GM19240 (cell line): ENCODE results near the gene FAM89B.
"Not testable (repeated sequence)": the region's sequence is repeated elsewhere in the genome, so short reads cannot be mapped to it uniquely, and the experiment has no call there.

ENCODE experiments used
- DNase-seq: peaks from one replicate; pipeline ENCODE4 v3.0.0; 2011; ENCODE audit warnings: low spot score; ENCODE audit not compliant: insufficient read length

Gene FAM89B

GRCh38 chr11:65556470-65557279, 15.7 kb upstream of the FAM89B start:
- no peak for DNase-seq

- DNase-seq, result no peak
Observed at GRCh38 chr11:65557280-65558001, 14.9 kb upstream of the FAM89B start.

GRCh38 chr11:65558002-65558929, 14.1 kb upstream of the FAM89B start, which contains the start of gene LTBP3:
LTBP3 (minus strand) TSS chr11:65558359; CDS start chr11:65557959, 400 bp downstream.
- no peak for DNase-seq

GRCh38 chr11:65558930-65559509, 13.3 kb upstream of the FAM89B start:
- DNase-seq, result no peak

- no peak for DNase-seq
Observed at GRCh38 chr11:65559535-65559934, 12.8 kb upstream of the FAM89B start.

- no peak for DNase-seq
Observed at GRCh38 chr11:65559951-65560537, 12.3 kb upstream of the FAM89B start.

DNA sequence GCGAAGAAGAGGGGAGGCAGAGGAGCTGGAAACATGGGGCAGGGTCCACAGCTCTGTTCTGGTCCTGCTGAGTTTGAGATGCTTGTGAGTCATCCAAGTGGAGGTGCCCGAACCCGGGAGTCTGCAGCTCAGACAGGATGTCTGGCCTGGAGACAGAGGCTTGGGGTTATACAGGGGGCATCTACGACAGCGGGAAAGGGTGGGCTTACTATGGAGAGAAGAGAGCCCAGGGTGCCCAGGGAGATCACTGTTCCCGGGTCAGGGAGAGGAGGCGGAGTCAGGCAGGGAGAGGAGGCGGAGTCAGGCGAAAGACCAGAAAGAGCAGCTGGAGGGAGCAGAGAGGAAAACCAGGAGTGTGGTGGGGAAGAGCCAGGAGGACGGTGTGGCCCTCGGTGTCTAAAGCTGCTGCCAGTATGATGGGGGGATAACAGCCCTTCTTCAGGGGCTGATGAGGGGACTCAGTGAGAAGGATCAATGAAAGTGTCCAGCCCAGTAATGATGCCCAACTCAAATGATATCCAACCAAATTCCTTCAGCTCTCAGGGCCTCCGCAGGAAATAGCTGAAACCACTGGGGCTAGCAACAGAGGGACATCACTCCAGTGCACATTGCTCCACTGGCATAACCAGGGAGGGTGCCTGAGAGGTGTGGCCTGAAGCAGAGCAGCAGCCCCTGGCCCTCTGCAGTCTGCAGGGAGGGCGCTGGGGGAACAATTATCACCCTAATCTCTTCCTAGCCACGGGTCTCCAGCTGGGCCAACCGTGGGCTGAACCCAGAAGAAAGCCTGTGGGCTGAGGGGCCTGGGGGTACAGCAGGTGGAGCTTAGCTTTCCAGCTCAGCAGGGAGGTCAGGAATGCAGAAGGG, 11.6 kb upstream of the FAM89B start:
- no peak for DNase-seq

DNA sequence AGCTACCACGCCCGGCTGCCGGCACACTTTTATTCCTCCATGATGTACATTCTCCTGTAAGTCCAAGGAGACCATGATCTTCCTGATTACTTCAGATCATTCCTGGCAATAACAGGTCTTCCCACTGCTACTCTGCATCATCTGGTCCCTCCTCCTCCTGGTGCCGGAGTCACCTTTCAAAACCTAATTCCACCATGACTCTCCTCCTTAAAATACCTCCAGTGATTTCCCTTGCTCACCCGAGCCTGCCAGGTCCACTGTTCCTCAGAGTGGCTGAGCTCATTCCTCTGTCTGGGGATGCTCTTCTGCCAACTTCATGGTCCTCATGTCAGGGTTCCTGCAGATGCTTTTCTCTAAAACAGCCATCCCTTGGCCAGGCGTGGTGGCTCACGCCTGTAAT, 10.3 kb upstream of the FAM89B start:
- DNase-seq, result no peak

GRCh38 chr11:65562788-65563187, 9.6 kb upstream of the FAM89B start:
- DNase-seq, result no peak

- DNase-seq, result no peak
Observed at GRCh38 chr11:65563601-65564000, 8.7 kb upstream of the FAM89B start.

GRCh38 chr11:65564879-65565559, 7.3 kb upstream of the FAM89B start:
- DNase-seq, result not testable (repeated sequence)

DNA sequence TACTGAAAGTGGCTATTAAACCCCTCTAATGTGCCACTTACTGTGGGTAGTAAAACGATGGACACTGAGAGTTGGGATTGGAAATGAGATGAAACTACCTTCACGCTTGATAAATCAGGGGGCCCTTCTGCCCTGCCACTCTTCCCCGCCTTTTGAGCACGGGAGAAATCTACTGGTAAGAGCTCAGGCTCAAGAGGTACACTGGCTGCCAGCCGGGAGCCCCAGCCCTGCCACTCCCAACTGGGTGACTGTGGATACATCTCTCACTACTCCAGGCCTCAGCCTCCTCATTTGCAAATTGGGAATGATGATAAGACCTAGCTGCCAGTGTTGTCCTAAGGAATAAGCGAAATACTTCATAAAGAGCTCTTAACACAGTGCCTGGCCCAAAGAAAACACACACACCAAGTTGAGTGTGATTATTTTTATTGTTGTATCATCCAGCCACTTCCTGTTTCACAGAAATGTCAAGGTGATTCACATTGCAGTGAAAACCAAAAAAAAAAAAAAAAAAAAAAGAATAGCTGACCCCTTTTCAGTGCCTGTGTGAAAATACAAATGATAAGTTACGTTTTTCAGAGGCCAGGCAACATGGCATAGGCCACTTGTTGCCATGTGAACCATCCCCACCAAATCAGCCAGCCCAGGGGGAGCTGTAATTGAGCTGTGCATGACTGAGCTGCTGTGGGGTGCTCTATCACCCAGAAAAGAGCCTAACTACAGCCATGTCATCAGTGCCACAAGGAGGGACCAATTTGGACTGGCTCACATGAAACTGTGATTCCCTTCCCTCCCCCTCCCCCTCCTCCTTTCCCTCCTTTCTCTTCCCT, 6.5 kb upstream of the FAM89B start:
- no peak for DNase-seq

- no peak for DNase-seq
Observed at GRCh38 chr11:65569164-65569972, 3.0 kb upstream of the FAM89B start.

GRCh38 chr11:65569973-65570918, 2.1 kb upstream of the FAM89B start, which contains the start of gene ZNRD2:
ZNRD2 (plus strand) TSS chr11:65570477; CDS start chr11:65570492, 15 bp downstream.
- peak; percentile 98 for DNase-seq

DNA sequence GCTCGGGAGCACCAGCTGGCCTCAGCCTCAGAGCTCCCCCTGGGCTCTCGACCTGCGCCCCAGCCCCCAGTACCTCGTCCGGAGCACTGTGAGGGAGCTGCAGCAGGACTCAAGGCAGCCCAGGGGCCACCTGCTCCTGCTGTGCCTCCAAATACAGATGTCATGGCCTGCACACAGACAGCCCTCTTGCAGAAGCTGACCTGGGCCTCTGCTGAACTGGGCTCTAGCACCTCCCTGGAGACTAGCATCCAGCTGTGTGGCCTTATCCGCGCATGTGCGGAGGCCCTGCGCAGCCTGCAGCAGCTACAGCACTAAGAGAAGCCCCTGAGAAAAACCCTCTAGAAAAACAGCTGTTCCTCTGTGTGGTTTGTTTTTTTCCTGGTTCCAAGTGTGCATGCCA, 918 bp upstream of the FAM89B start:
- no peak for DNase-seq

DNA sequence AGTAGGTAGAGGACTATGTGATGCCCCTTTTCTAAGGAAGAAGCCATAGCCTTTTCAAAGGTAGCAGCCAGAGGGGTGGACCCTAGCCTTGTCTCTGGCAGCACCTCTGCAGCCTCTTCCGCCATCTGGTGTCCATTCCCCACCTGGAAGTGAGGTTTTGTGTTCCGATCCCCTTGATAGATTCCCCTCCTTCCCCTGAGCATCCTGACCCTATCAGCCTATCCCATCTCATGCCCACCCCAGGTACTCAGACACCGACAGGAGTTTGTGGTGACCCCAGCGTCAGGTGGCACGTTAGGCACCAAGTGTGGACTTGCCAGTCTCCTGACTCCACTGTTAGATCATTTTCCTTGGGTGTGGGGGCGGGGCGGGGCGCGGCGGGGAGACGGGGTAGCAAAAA, 398 bp upstream of the FAM89B start:
- DNase-seq, result no peak
